ENCODE data around the gene MRAS.
A peak's percentile ranks its signal among the peaks of the same experiment; 100 is the strongest.

Gene MRAS

DNA sequence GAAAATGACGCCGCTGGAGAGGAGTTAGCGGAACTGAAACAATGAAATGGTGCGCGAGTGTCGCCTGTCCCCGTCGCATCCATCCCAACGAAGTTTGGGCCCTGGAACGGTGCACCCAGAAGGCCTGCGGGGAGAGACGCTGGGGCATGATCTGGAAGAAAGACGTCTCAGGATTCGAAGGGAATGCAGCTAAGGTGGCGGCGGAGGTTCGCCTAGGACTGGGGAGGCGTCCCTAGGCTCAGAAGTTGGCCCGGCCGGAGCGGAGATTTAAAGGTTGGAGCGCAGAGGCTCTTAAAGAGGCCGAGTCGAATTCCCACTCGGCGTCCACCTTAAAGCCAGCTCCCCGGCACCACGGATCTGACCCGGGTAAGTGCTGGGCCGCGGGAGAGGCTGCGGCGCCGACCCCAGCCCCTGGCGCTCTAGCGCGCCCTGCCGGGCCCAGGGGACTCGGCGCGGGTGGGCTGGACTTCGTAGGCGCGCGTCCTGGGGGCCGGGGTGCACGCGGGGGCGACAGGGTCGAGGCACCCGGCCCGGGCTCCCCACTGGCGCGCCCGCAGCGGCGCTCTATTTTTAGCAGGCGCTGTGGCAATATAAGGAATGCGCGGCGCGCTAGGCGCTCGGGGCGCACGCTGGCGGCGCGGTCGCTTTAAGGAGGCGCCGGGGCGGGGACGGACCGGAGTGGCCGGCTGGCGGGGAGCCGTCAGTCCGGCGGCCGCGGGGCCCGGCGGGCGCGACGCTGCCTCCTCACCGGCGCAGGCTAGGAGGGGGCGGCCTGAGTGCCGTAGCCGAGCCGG is at the start of gene MRAS:
TSS of gene MRAS (plus strand) at position 620 of the 794 bp plus-strand sequence. CDS start 24,305 bp downstream, outside the sequence.
- DNase-seq: no peak

DNA sequence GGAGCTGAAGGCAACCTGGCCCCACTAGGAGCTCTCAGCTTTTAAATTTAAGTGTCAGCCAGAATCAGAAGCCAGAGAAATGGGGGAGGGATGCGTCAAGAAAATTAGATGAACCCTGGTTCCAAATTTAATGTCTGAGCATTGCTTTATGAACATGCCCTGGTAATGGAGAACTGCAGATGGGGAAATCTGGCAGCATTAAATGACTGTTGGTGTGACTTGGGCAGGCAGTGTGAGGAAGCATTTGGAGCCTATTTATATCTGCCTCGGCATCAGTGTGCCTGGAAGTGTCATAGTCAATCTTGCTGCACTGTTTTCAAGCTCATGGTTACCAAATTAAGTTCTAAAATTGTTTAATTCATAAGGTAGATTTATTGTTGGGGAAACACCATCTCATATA is 47.7 kb upstream of the MRAS start:
- no peak for DNase-seq

DNA sequence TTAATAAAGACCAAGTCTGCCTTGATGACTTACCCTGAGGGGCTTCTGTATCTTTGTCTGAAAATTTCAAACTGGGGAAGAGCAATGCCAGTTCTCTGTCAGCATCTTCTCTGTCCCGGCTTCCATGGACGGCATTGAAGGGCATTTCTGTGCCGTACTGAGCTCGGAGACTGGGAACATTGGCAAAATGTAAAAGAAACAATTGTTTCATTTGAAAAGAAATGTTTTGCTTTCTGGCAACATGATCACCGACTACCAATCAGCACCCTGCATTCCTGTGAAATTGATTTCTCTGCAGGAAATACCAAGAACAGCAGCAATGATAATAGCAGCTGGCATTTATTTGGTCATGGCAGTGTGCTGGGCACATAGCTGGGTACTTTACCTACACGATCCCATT is 44.9 kb upstream of the MRAS start:
- DNase-seq: no peak

DNA sequence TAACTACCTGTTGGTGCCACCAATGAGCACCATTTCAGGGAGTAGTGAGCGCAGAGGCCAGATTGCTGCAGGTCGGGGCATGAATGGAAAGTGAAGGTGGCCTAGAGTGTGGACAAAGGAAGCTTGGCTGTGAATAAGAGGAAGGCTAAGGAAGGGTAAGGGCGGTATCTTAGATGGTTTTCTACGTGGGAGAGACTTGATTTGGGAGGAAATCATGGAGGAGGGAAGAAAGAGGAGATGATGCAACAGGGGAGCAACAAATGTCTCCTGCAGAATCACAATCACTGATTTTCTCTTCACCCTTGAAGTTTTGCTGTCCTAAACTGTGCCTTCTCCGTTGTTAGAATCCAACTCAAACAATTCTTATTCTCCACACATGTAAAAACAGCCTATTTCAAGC is 40.5 kb upstream of the MRAS start:
- DNase-seq: no peak

DNA sequence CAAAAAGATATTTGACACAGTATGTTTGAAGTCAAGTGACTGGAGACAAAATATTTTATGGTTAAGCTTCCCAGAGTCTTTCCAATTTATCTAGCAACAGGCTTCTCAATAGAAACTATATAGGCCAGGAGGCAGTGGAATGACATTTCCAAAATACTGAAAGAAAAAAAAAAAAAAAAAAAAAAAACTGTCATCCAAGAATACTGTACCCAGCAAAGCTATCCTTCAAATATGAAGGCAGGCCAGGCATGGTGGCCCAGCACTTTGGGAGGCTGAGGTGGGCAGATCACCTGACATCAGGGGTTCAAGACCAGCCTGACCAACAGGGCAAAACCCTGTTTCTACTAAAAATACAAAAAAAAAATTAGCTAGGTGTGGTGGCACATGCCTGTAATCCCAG is 39.6 kb upstream of the MRAS start:
- no peak for DNase-seq

DNA sequence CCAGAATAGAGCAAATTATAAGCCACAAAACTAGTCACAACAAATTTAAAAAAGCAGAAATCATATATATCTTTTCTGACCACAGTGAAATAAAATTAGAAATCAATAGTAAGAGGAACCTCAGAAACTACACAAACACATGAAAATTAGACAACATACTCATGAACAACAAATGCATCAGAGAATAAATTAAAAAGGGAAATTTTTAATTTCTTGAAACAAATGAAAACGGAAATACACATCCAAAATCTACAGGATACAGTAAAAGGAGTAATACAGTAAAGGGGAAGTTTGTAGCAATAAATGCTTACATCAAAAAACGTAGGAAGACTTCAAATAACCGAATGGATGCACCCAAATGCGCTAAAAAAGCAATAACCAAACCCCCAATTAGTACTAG is 37.9 kb upstream of the MRAS start:
- no peak for DNase-seq

DNA sequence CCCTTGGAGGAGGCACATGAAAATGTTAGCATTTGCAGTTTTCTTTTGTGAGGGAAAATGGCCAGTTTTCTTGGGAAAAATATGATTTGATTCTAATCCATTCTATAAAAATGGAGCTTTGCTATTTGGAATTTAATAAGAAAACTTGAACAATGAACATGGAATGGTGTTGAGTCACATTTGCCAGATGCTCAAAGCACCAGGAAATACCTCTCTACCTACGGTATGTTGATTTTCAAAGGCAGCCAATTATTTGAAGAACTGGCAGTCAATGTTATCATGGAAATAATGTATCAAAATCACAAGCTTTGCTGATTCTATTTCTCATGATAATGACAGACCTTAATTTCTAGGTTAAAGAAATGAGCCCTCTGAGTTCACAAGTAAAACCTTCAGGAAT is 33.6 kb upstream of the MRAS start:
- DNase-seq: no peak

DNA sequence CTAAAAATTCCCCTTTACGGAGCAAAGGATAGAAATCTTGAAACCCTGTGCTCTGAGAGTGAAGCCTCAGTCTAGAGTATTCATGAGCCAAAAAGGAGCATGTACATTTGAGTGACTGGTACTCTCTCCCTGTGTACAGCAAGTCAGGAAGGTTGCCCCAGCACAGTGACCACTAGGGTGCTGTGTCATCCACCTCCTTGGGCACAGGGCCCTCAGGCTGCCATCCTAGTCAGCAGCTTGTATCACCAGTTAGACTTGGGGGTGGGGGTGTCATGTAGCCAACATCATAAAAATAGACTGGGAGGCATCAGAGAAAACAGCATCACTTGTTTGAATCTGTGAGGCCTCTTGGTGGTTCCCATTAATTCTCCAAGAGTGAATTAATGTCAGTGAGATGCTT is 30.7 kb upstream of the MRAS start:
- no peak for DNase-seq

DNA sequence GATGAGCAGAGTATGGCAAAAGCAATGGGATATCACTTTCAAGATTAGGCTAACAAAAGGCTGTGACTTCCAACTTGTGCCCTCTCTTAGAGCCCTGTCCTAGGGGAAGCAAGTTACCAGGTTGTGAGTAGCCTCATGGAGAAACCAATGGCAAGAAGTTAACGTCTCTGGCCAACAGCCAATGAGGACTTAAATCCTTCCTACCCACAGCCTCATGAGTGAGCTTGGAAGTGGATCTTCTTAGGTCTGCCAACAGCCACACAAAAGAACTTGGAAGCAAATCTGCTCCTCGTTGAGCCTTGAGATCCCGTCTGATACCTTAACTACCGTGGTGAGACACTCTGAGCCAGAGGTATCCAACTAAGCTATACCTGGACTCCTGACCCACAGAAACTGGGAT is 24.4 kb upstream of the MRAS start:
- DNase-seq: no peak

DNA sequence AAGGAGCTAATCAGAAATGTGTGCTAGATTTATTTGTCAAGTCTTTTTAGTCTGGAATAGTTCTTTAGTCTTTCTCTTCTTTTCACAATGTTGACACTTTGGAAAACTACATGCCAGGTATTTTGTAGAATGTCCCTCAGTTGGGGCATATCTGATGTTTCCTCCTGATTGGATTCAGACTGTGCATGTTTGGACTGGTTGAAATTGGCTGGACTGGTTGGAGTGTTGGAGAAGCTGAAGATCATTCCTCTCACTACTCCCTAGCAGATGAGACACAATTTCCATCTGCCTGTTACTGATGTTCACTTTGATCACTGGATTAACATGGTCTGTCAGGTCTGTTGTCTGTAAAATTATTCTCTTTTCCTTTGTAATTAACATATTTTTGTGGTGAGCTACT is 22.4 kb upstream of the MRAS start:
- no peak for DNase-seq

DNA sequence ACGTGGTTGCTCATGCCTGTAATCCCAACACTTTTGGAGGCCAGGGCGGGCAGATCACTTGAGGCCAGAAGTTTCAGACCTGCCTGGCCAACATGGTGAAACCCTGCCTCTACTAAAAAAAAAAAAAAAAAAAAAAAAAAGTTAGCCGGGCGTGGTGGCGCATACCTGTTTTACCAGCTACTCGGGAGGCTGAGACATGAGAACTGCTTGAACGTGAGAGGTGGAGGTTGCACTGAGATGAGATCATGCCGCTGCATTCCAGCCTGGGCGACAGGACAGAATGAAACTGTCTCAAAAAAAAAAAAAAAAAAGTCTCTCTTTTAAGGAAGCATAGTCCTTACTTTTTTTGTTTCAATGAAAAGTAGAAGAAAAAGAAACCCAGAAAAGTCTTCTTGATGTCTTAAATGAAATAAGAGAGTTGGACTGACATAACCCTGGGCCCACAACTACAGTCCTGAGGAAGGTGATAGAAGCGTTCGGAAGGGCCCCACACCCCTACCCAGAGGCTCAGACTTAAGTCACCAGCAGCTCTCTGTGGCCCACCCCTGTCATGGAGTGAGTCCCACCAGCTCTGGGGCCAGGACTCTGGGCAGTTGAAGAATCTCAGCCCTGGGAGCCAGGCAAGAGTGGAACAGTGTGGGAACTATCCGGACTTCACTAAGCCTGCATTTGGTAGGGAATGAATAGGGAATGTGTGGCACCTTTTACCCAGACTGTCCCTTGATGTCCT is 21.3 kb upstream of the MRAS start:
- no peak for DNase-seq

DNA sequence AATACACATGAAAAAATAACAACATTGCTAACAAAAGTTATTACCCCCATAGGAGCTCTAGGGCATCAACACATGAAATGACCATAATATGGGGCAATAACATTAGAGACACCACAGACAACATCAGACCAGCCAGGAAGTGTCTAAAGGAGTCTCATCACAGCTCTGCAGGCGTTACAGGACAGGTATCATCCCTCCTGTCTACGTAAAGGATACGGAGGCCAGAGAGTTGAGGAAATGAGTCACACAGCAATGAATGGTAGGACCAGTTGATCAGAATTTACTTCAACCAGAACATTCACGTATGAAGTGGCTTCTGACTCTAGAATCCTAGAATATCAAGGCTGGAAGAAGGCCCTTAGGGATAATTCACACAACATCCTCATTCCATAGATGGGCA is 20.5 kb upstream of the MRAS start:
- DNase-seq: no peak

DNA sequence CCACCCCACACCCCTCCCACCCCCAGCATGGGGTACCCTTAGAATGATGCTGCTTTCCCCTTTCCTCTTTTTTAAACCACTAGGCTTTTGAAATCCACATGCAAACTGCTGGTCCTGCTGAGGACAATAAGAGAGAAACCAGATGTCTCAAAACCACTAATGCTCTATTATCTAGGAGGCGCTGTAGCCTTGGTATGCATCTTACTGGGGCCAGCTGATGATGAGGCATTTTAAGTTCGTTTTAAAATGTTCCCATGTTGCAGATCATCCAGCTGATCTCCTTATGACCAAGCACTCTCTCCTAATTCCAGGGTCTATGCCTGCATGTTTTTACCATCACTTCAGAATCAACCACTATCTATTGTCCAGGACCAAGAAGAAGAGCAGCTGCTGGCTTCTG is 20.0 kb upstream of the MRAS start:
- no peak for DNase-seq

DNA sequence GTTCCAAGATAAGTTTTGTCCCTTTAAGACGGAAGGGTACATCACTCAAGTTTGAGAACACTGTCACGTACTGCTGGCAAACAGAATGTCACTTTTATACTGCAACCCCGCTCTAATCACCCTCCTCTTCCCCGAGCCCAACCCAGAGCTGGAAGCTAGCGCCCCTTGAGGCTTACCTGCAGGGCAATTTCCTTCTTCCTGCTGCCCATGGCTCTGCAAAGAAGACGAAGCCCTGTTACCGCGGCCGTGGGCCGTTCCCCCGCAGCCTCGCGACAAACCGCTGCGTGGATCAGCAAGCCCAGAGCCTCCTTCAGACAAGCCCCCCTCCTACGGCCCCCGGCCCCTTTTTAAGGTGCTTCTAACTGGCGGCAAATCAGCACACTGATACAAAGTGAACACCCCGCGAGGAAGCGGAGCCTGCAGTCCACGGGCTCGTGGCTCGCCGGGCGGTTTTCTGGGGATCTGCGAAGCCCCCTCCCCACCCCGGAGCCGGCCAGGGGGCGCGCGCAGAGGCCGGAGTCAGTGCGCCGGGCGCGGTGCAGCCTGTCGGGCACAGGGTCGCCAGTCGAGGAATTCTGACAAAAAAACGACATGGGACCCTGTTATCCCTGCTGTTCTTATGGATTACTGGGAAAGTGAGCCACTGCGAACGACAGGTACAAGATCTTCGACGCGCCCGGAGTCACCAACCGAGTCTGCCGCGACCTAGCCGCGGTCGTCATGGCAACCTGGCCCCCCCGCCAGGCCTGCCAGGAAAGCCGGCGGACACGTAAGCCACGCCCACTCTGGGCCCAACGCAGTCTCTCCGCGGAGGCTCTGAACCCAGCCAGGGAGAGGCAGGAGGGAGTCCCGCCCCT is 19.0 kb upstream of the MRAS start, which contains the start of gene NME9:
TSS of gene NME9 (minus strand) at position 725 of the 857 bp plus-strand sequence. CDS start at position 209, 516 bp downstream.
- peak; percentile 70 for DNase-seq

DNA sequence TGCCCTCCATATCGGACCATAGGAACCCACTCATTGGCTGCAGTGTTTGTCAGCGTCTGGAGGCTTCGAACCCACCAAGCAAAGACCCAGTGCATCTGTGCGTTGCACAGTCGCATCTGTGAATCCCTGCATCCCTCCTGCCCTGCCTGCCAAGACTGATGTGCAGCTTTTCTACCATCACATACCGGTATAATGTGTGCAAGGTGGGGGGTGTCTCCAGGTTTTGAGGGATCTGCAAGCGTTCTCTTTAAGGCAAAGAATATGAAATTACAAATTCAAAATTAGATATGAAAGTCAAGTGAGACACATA is 18.4 kb upstream of the MRAS start:
- no peak for DNase-seq

DNA sequence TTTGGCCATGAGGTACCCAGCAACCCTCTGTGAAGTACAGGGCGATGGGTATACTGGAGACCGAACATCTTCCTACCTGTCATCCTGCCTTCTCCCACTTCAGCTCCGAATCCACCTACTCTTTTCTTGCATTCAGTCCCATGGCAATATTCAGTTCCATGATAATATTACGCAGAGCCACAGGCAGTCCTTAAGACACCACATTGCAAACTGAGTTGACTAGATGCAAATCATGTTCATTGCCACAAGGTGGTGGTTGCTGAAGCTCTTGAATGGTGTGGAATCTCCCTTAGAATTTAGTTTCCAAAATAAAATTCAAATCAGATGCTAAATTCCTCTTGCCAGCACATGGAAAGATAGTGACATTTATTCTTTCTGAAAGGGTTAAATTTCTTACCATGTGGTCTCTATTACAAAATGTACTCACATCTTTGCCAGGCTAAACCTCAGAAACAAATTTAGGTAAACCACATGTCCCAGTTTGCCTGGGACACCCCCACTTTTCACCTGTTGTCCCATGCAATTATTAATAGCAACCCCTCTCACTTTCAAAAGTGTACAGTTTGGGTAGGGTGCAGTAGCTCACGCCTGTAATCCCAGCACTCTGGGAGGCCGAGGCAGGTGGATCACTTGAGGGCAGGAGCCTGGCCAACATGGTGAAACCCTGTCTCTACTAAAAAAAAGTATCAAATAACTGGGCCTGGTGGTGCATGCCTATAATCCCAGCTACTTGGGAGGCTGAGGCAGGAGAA is 17.1 kb upstream of the MRAS start:
- no peak for DNase-seq

DNA sequence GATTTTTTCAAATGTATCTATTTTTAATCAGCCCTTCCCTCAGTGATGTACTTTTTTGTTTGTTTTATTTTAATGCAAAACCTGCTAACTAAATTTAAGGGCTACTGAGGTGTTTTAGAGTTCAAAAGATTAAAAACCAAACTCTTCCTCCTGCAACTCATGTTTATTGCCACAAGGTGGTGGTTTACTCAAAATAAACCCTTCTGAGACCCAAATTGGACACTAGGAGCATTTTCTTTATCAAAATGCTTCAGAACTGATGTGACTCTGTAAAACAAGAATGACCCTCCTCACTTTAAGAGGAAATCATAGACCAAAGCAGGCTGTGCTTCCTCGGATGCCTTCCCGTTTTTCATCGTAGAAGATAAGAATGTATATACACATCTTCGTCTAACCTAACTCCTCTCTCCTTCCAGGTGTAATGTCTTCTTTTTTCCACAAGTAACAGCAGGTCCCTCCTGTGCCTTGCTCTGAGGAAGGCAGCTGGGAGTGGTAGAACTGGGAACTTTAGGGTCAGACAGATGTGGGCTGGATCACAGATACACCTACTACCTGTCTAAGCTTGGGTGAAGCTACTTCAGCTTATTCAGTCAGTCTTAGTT is 15.8 kb upstream of the MRAS start:
- DNase-seq: no peak

DNA sequence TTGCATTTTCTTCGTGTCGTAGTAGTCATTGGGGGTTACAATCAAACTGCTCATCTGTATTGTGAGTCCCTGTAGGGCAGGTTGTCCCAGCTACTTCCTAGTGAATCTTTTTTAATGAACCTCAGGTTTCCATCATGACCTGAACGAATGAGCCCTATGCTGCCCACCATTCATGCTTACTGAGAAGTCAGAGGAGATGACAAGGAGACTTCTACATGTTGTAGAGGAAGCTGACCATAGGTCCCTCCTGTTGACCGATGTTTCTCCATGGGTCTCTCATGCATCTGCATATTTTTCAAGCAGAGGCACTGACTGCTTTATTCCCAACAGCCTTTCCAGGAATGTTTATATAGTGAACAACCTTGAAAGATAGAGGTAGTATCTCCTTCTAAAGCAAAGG is 13.8 kb upstream of the MRAS start:
- DNase-seq: no peak

DNA sequence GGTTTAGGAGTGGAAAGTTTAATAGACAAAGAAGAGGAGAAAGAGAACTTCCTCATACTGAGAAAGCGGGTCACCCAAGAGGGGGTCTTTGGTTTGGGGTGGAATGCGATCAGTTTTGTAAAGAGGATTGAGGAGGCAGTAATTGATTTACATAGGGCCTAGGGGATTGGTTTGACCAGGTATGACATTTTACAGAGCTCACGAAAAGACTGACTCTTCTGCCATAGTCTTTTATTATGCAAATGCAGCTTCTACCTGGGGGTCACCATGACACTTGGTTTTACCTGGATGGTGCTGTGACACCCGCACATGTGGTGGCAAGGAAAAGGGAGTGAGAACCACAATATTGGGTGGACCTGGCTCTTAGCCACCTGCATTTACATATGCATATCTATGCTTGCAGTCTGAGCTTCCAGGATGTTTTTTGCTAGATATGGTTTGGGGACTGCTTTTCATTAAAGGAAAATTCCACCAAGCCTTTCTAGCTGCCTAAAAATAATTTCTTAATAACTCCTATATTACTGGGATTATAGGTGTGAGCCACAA is 11.9 kb upstream of the MRAS start:
- no peak for DNase-seq

DNA sequence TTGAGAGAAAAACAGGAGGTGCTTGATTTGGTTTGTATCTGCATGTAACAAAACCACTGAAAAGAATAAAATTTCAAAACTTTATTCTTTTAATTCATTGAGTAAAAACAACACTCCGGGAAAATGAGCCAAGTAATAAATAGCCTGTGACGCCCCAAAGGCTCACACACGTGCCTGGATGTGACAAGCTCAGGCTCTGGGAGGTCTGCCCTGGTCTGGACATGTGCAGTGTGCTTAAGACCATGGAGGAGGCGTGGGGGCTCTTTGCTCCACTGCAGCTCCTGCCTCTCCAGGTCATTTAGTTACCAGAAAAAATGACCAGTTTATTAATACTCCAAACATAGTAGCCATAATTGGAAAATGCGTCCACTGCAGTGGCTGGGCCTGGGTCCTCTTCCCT is 10.1 kb upstream of the MRAS start:
- no peak for DNase-seq

DNA sequence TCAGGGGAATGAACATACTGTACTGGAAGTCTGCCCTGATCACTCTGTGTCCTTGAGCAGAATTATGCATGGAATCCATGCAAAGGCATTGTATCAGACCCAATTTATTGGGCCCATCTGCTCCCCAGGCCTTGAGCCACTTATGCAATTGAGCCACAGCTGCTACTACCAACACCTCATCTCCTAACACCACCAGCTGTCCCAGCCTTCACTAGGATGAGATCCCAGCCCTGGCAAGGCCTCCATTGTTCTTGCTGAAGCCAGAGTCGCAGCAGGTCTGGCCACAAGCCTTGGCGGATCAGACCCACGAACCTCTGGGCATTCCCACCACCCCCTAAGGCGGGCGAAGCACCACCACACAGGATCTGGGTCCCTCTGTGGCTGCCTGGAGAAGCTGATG is 9.6 kb upstream of the MRAS start:
- DNase-seq: no peak

DNA sequence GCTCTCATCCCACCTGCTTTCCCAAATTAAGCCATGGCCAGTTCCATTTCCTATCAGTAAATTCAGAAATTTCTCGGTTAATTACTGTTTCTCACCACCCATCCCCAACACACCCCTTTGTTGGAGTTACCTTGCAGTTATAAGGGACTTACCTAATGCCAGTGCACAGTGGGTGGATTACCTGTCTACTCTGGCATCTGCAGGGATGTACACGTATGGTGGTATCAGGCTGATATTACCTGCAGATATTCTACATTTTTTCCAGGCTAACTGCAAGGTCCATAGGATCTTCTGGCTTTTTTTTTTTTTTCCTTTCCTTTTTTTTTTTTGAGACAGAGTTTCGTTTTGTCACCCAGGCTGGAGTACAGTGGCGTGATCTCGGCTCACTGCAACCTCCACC is 7.9 kb upstream of the MRAS start:
- DNase-seq: no peak

Data from activated CD4-positive, CD25-positive, alpha-beta regulatory T cell treated with anti-CD3 and anti-CD28 coated beads, Interleukin-2, amount 50 U/mL, for 72 hours (primary cell).